Testis (tissue), 3 donors: ENCODE data around the gene SUCLG2. TPM values are rescaled to one million over a fixed set of nuclear protein-coding genes. Genes with fewer than 3 reads are reported as not detected.

Experiments used
- DNase-seq: peaks from one replicate; pipeline ENCODE4 v3.0.0-alpha.2; 2019
- H3K27ac ChIP-seq, 2 donors: fragments of 200-600 bp; sonication (generic); one replicate each; pipeline ENCODE4 v1.5.1; 2019
- H3K27me3 ChIP-seq: fragments of 200-600 bp; sonication (generic); one replicate; pipeline ENCODE4 v1.5.1; 2019
- H3K36me3 ChIP-seq: fragments of 200-600 bp; sonication (generic); one replicate; pipeline ENCODE4 v1.5.1; 2017; ENCODE audit warnings: low read depth; ENCODE audit errors: missing control alignments
- H3K4me1 ChIP-seq: fragments of 200-600 bp; sonication (generic); one replicate; pipeline ENCODE4 v1.5.1; 2019
- H3K4me3 ChIP-seq, 2 donors: fragments of 200-600 bp; sonication (generic); one replicate each; pipeline ENCODE4 v1.5.1; 2017 to 2019
- H3K9me3 ChIP-seq: fragments of 200-600 bp; sonication (generic); one replicate; pipeline ENCODE4 v1.5.1; 2017
- CTCF ChIP-seq, 3 experiments: fragments of 450-650 bp in 2 of 3; fragments of 200-600 bp in 1 of 3; sonication (generic) in 1 of 3; IDR thresholded peaks; one replicate each; pipeline ENCODE4 v1.5.1; 2016 to 2019; ENCODE audit warnings: antibody characterized with exemption in 3 of 3, mild to moderate bottlenecking in 2 of 3, moderate library complexity in 1 of 3
- POLR2A ChIP-seq: fragments of 450-650 bp; IDR thresholded peaks from one replicate; pipeline ENCODE4 v1.6.1; 2017; ENCODE audit warnings: antibody characterized with exemption, mild to moderate bottlenecking, moderate library complexity
- WGBS, 2 donors: methylation state at CpG; one replicate each; pipeline ENCODE4 v1.1.5; 2018; 5-methylcytosine and 5-hydroxymethylcytosine counted together
- intact Hi-C: fragments of 100-400 bp; cut with DNase I; formaldehyde crosslinking; loops from one replicate; pipeline ENCODE4 v1.15.1; 2023; ENCODE audit warnings: low total_unique reads
- polyA plus RNA-seq: library from polyadenylated mRNA; stranded (reverse); fragments of 350-450 nt; fragmentation: Illumina TruSeq; extraction: RNeasy Lipid Tissue Mini Kit (QIAGEN cat#74804); gene quantifications from one replicate; pipeline ENCODE4 v1.2.3, GENCODE V29; 2014; ENCODE audit warnings: low read depth, low replicate concordance; ENCODE audit not compliant: insufficient read depth
- total RNA-seq, 2 donors: library from RNA; depleted of rRNA; stranded (reverse); fragments of >200 nt; gene quantifications; one replicate each; pipeline ENCODE4 v1.2.3, GENCODE V29; 2016

Gene SUCLG2
- total and polyA plus RNA-seq, 3 donors from 2014 or later, result 18.0 to 28.7 (median 23.8) TPM

GRCh38 chr3:67509471-67510075 is 144.8 kb downstream of the SUCLG2 start:
- WGBS, 2 donors, result 79 to 83% methylated on average over 4 of the region's 4 CpGs
- intact Hi-C loops, result no loop called here
- Histone ChIP-seq H3K27me3 (no peaks in the 10 kb centered on the region), H3K9me3 (no peaks in the 10 kb centered on the region), H3K27ac (no peak overlapping the region), H3K36me3 (no peaks in the 10 kb centered on the region), H3K4me3 (no peak overlapping the region), H3K4me1 (no peaks in the 10 kb centered on the region)
- DNase-seq, result no peak
- TF ChIP-seq CTCF (IDR thresholded peaks at IDR 0.05), result no peak
- TF ChIP-seq POLR2A, result no peak

- intact Hi-C loops, result no loop called here
These were observed 146.8 kb downstream of the SUCLG2 start for GRCh38 chr3:67507584-67507983.

GRCh38 chr3:67500709-67501108 is 153.7 kb downstream of the SUCLG2 start:
- H3K27ac ChIP-seq, result no peak overlapping the region
- intact Hi-C loops, result no loop called here
- H3K36me3 ChIP-seq, result no peaks in the 10 kb centered on the region
- 61 to 73% methylated on average over 2 of the region's 2 CpGs for WGBS, 2 donors
- H3K9me3 ChIP-seq, result no peaks in the 10 kb centered on the region
- no peak overlapping the region for H3K4me3 ChIP-seq
- H3K27me3 ChIP-seq, result no peaks in the 10 kb centered on the region
- TF ChIP-seq CTCF (IDR thresholded peaks at IDR 0.05), result no peak
- no peak for TF ChIP-seq POLR2A
- no peak for DNase-seq
- H3K4me1 ChIP-seq, result no peaks in the 10 kb centered on the region

More at GRCh38 chr3:67507584-67507983, 146.8 kb downstream of the SUCLG2 start:
- Histone ChIP-seq H3K9me3 (no peaks in the 10 kb centered on the region), H3K36me3 (no peaks in the 10 kb centered on the region), H3K27me3 (no peaks in the 10 kb centered on the region), H3K4me3 (no peak overlapping the region), H3K4me1 (no peaks in the 10 kb centered on the region), H3K27ac (no peak overlapping the region)
- no peak for DNase-seq
- no peak for TF ChIP-seq POLR2A
- WGBS, 2 donors, result 90 to 92% methylated on average over 4 of the region's 4 CpGs

- Histone ChIP-seq H3K9me3 (no peaks in the 10 kb centered on the region), H3K27ac (no peak overlapping the region), H3K4me3 (no peak overlapping the region), H3K4me1 (no peaks in the 10 kb centered on the region), H3K27me3 (no peaks in the 10 kb centered on the region), H3K36me3 (no peaks in the 10 kb centered on the region)
- intact Hi-C loops, result no loop called here
- no peak for DNase-seq
- TF ChIP-seq CTCF (IDR thresholded peaks at IDR 0.05), result no peak
- TF ChIP-seq POLR2A, result no peak
These were observed 156.7 kb downstream of the SUCLG2 start for GRCh38 chr3:67497746-67498145.

- H3K9me3 ChIP-seq, result no peaks in the 10 kb centered on the region
- intact Hi-C loops, result no loop called here
- no peak overlapping the region for H3K4me3 ChIP-seq
- 96 to 100% methylated on average over 1 of the region's 1 CpG for WGBS, 2 donors
- H3K4me1 ChIP-seq, result no peaks in the 10 kb centered on the region
- TF ChIP-seq POLR2A (no peak), CTCF (IDR thresholded peaks at IDR 0.05) (no peak)
- DNase-seq, result no peak
- no peaks in the 10 kb centered on the region for H3K36me3 ChIP-seq
- no peak overlapping the region for H3K27ac ChIP-seq
- H3K27me3 ChIP-seq, result no peaks in the 10 kb centered on the region
These were observed 158.7 kb downstream of the SUCLG2 start for GRCh38 chr3:67495751-67496150.
